Measurements from ENCODE around the gene CCR6. TPM values are rescaled to one million over a fixed set of nuclear protein-coding genes. Genes with fewer than 3 reads are reported as not detected.

Gene CCR6
- total RNA-seq, 6 donors from 2014 or later = 0.34 to 1.9 (median 1.0) TPM; not detected in 3

DNA sequence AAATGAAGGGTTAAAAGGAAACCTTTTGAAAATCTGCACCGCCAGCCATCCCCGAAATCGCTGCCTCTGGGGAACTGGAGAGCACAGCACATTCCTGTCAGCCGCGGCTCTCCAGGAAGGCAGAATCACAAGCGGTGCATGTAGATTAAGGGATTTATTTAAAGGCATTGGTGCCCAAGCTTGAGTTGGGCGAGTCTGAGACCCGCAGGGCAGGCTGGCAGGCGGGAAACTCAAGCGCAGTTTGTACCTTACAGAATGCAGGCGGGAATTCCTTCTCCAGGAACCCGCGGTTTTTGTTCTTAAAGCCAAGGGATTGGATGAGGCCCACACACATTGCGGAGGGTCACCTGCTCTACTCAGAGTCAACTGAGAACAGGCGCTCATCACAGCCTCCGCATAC, 24.1 kb downstream of the CCR6 start:
- no peak overlapping the region for H3K27ac ChIP-seq
- H3K4me3 ChIP-seq = peak overlapping the region in 3 of 4 donors; percentile 1 to 34 (median 8)
- no peaks in the 10 kb centered on the region for H3K27me3 ChIP-seq
- WGBS, 2 donors = 36 to 53% methylated on average over 10 to 16 of the region's 16 CpGs
- DNase-seq (no peak), ATAC-seq (ENCODE audit: low FRiP score in 2 of 2) (no peak)
- TF ChIP-seq POLR2AphosphoS5 (IDR thresholded peaks at IDR 0.05) = no peak
- TF ChIP-seq, protein P1, sequence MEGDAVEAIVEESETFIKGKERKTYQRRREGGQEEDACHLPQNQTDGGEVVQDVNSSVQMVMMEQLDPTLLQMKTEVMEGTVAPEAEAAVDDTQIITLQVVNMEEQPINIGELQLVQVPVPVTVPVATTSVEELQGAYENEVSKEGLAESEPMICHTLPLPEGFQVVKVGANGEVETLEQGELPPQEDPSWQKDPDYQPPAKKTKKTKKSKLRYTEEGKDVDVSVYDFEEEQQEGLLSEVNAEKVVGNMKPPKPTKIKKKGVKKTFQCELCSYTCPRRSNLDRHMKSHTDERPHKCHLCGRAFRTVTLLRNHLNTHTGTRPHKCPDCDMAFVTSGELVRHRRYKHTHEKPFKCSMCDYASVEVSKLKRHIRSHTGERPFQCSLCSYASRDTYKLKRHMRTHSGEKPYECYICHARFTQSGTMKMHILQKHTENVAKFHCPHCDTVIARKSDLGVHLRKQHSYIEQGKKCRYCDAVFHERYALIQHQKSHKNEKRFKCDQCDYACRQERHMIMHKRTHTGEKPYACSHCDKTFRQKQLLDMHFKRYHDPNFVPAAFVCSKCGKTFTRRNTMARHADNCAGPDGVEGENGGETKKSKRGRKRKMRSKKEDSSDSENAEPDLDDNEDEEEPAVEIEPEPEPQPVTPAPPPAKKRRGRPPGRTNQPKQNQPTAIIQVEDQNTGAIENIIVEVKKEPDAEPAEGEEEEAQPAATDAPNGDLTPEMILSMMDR (IDR thresholded peaks at IDR 0.05) = no peak
- no peak for TF ChIP-seq EP300 (IDR thresholded peaks at IDR 0.05)
- TF ChIP-seq POLR2A (IDR thresholded peaks at IDR 0.05) = no peak
- no peaks in the 10 kb centered on the region for H3K36me3 ChIP-seq
- H3K4me1 ChIP-seq = peaks cover 0 to 4% (median 1%) of the 10 kb centered on the region in 4 donors
- H3K9me3 ChIP-seq = no peaks in the 10 kb centered on the region

DNA sequence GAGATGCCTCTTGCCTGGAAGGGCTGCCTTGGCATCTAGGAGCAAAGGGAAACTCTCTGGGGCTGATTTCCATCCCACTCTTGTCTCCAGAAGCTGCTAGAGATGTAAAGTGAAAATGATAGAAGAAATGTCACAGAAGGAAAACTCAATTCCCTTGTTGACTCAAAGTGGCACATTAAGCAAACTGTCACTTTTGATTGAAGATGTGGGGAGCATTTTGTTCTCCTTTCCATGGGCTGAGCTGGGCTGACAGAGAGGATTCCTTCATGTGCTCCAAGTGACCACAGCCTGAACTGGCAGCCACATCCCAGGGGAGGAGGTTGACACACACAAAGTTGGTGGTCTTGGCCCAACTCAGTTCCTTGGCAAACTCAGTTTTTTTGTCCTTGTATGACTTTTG, 25.1 kb downstream of the CCR6 start:
- Histone ChIP-seq H3K36me3 (no peaks in the 10 kb centered on the region), H3K9me3 (no peaks in the 10 kb centered on the region), H3K4me1 (no peaks in the 10 kb centered on the region), H3K27me3 (no peaks in the 10 kb centered on the region), H3K4me3 (no peak overlapping the region), H3K27ac (no peak overlapping the region)
- ATAC-seq (ENCODE audit: low FRiP score in 2 of 2) (no peak), DNase-seq (no peak)
- TF ChIP-seq POLR2AphosphoS5 (IDR thresholded peaks at IDR 0.05) = no peak
- TF ChIP-seq POLR2A (IDR thresholded peaks at IDR 0.05) = no peak
- no peak for TF ChIP-seq EP300 (IDR thresholded peaks at IDR 0.05)
- TF ChIP-seq, protein P1 (IDR thresholded peaks at IDR 0.05) = no peak

DNA sequence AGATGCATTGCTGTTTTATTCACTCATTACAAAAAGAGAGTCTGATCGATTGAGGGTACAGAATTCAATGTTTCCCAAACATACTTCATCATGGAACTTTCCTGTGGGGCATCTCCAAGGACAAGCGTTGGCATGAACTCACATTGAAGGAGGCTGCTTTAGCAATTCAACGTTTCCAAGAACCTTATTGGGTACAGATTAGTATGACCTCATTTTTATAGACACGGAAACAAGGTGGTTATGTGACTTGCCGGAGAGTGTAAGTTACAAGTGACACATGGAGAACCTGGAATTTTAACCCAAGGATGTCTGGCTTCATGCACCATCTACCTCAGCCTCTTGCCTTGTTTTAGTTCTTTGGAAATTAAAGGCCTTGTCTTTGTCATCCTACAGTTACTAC, 26.1 kb downstream of the CCR6 start:
- WGBS, 2 donors = 78 to 86% methylated on average over 5 of the region's 5 CpGs
- TF ChIP-seq, protein P1 (IDR thresholded peaks at IDR 0.05) = no peak
- no peak for TF ChIP-seq POLR2A (IDR thresholded peaks at IDR 0.05)
- TF ChIP-seq EP300 (IDR thresholded peaks at IDR 0.05) = no peak
- TF ChIP-seq POLR2AphosphoS5 (IDR thresholded peaks at IDR 0.05) = no peak
- Histone ChIP-seq H3K36me3 (no peaks in the 10 kb centered on the region), H3K4me3 (no peak overlapping the region), H3K27ac (no peak overlapping the region), H3K9me3 (no peaks in the 10 kb centered on the region), H3K27me3 (no peaks in the 10 kb centered on the region), H3K4me1 (no peaks in the 10 kb centered on the region)
- no peak for ATAC-seq (ENCODE audit: low FRiP score in 2 of 2)
- DNase-seq = no peak

DNA sequence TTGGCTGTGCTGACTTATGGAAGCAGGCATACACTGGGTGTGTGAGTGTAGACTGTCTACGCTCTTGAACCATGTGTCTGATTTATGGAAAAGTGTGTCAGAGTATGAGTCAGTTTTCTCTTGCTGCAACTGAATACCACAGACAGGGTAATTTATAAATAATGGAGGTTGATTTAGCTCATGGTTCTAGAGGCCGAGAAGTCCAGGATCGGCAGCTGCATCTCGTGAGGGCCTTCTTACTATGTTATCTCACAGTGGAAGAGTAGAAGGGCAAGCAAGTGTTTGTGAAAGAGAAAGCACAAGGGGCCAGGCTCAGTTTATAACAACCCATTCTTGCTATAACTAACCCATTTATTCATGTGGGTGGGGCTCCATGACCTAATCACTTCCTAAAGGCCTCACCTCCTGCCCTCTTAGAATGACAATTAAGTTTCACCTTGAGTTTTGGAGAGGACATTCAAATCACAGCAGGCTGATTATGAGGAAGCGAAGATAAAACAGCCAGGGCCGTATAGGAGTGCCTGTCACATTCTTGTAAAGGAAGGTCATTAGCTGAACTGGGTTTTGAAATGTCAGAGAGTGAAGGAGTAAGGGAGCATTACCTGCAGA, 28.1 kb downstream of the CCR6 start:
- no peak overlapping the region for H3K4me3 ChIP-seq
- DNase-seq (no peak), ATAC-seq (ENCODE audit: low FRiP score in 2 of 2) (no peak)
- H3K9me3 ChIP-seq = no peaks in the 10 kb centered on the region
- WGBS, 2 donors = 84 to 90% methylated on average over 6 of the region's 6 CpGs
- H3K4me1 ChIP-seq = no peaks in the 10 kb centered on the region
- H3K36me3 ChIP-seq = no peaks in the 10 kb centered on the region
- no peak overlapping the region for H3K27ac ChIP-seq
- no peaks in the 10 kb centered on the region for H3K27me3 ChIP-seq
- TF ChIP-seq EP300 (IDR thresholded peaks at IDR 0.05) (no peak), POLR2AphosphoS5 (IDR thresholded peaks at IDR 0.05) (no peak), POLR2A (IDR thresholded peaks at IDR 0.05) (no peak)
- TF ChIP-seq, protein P1 (IDR thresholded peaks at IDR 0.05) = no peak

DNA sequence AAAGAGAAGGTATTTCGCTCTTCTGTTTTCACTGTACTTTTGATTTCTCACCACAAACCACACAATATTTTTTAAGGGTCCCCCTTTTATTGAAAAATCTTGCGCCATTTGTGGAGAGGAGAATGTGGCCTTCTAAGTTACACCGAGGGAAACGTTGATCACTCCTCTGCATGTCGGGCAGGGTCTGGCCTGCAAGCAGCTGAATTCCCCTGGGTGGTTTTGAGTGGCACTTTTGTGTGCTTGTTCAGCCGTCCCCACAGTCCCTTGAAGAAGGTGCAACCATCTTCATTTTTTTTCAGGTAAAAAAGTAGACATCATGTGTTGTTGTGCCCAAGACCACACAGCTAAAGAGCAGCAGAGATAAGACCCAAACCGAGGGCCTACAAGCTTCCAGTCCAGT, 28.8 kb downstream of the CCR6 start:
- Histone ChIP-seq H3K36me3 (no peaks in the 10 kb centered on the region), H3K9me3 (no peaks in the 10 kb centered on the region), H3K4me1 (no peaks in the 10 kb centered on the region), H3K27ac (no peak overlapping the region), H3K4me3 (no peak overlapping the region), H3K27me3 (no peaks in the 10 kb centered on the region)
- no peak for DNase-seq
- TF ChIP-seq, protein P1 (IDR thresholded peaks at IDR 0.05) = no peak
- TF ChIP-seq POLR2A (IDR thresholded peaks at IDR 0.05) (no peak), POLR2AphosphoS5 (IDR thresholded peaks at IDR 0.05) (no peak), EP300 (IDR thresholded peaks at IDR 0.05) (no peak)
- WGBS, 2 donors = 83 to 86% methylated on average over 7 of the region's 7 CpGs
- ATAC-seq (ENCODE audit: low FRiP score in 2 of 2) = no peak

Data from upper lobe of left lung (tissue), 6 donors.